Gastrocnemius medialis (tissue), 4 donors: ENCODE results near the gene OR8G5. TPM values are rescaled to one million over a fixed set of nuclear protein-coding genes. Genes with fewer than 3 reads are reported as not detected.

Experiments used
- ATAC-seq, 2 donors: fragments of 150-250 bp; one replicate each; pipeline ENCODE4 v1.9.1; 2016
- DNase-seq, 2 donors: peaks; one replicate each; pipeline ENCODE4 v3.0.0-alpha.2; 2019
- H3K27ac ChIP-seq, 4 donors: fragments of 200-600 bp; sonication (generic); 1 replicate in 1 of 4; 2 replicates in 3 of 4; pipeline ENCODE4 v1.5.1; 2016 to 2018; ENCODE audit warnings: mild to moderate bottlenecking in 2 of 4, moderate library complexity in 1 of 4
- H3K27me3 ChIP-seq, 3 donors: fragments of 200-600 bp; sonication (generic) in 2 of 3; 1 replicate in 1 of 3; 2 replicates in 2 of 3; pipeline versions ENCODE4 v1.5.1 to v1.6.0; 2016 to 2019; ENCODE audit warnings: mild to moderate bottlenecking in 1 of 3, moderate library complexity in 1 of 3
- H3K36me3 ChIP-seq, 2 donors: fragments of 200-600 bp; sonication (generic) in 1 of 2; one replicate each; pipeline ENCODE4 v1.5.1; 2017 to 2018
- H3K4me1 ChIP-seq, 2 donors: fragments of 200-600 bp; sonication (generic) in 1 of 2; one replicate each; pipeline ENCODE4 v1.5.1; 2016 to 2017; ENCODE audit warnings: mild to moderate bottlenecking in 2 of 2
- H3K4me3 ChIP-seq, 4 donors: fragments of 200-600 bp; sonication (generic) in 3 of 4; 1 replicate in 1 of 4; 2 replicates in 3 of 4; pipeline ENCODE4 v1.5.1; 2016 to 2019; ENCODE audit warnings: mild to moderate bottlenecking in 2 of 4
- H3K9me3 ChIP-seq, 3 donors: fragments of 200-600 bp; sonication (generic) in 2 of 3; 1 replicate in 1 of 3; 2 replicates in 2 of 3; pipeline ENCODE4 v1.5.1; 2016 to 2019
- CTCF ChIP-seq, 5 experiments: fragments of 450-650 bp in 3 of 5; fragments of 200-600 bp in 2 of 5; sonication (generic) in 2 of 5; IDR thresholded peaks in 4 of 5; conservative IDR thresholded peaks in 1 of 5; 1 replicate in 4 of 5; 2 replicates in 1 of 5; pipeline ENCODE4 v1.5.1; 2016 to 2019; ENCODE audit warnings: antibody characterized with exemption in 5 of 5, mild to moderate bottlenecking in 3 of 5, moderate library complexity in 3 of 5
- POLR2A ChIP-seq, 2 donors: fragments of 450-650 bp; IDR thresholded peaks; one replicate each; pipeline ENCODE4 v1.6.1; 2017; ENCODE audit warnings: antibody characterized with exemption in 2 of 2, mild to moderate bottlenecking in 2 of 2, moderate library complexity in 2 of 2
- in situ Hi-C, 4 donors: fragments of 200-750 bp; cut with MboI; loops; one replicate each; pipeline versions ENCODE4 v1.15.0 to v1.8.0; 2017; ENCODE audit warnings: low sequenced_read_pairs in 4 of 4
- intact Hi-C: fragments of 100-400 bp; cut with DNase I; formaldehyde crosslinking; loops from one replicate; pipeline ENCODE4 v1.15.1; 2023; ENCODE audit warnings: low total_unique reads
- total RNA-seq, 4 donors: library from RNA; depleted of rRNA; stranded (reverse); fragments of >200 nt; gene quantifications; one replicate each; pipeline versions ENCODE4 v1.1.0 to v1.2.3, GENCODE V29; 2016

The OR8G5 gene
- total RNA-seq, 4 donors from 2014 or later, result not detected

- ATAC-seq (no peak), DNase-seq (no peak)
- Histone ChIP-seq H3K36me3 (no peaks in the 10 kb centered on the region), H3K9me3 (no peaks in the 10 kb centered on the region), H3K4me1 (no peaks in the 10 kb centered on the region), H3K27me3 (no peaks in the 10 kb centered on the region), H3K27ac (no peak overlapping the region), H3K4me3 (no peak overlapping the region)
- TF ChIP-seq POLR2A (IDR thresholded peaks at IDR 0.05), result no peak
- TF ChIP-seq CTCF (IDR thresholded peaks at IDR 0.05 in 4 of 5, conservative IDR thresholded peaks at IDR 0.05 in 1 of 5), result no peak
- in situ Hi-C loops (no loop called here), intact Hi-C loops (no loop called here)
Observed at GRCh38 chr11:124274000-124274399, 17.8 kb downstream of the OR8G5 start.

GRCh38 chr11:124276081-124276480 is 19.9 kb downstream of the OR8G5 start:
- in situ Hi-C loops (no loop called here), intact Hi-C loops (no loop called here)
- ATAC-seq (no peak), DNase-seq (no peak)
- no peaks in the 10 kb centered on the region for H3K36me3 ChIP-seq
- TF ChIP-seq POLR2A (IDR thresholded peaks at IDR 0.05) (no peak), CTCF (IDR thresholded peaks at IDR 0.05 in 4 of 5, conservative IDR thresholded peaks at IDR 0.05 in 1 of 5) (no peak)
- H3K9me3 ChIP-seq, result no peaks in the 10 kb centered on the region
- H3K27ac ChIP-seq, result no peak overlapping the region
- H3K4me1 ChIP-seq, result no peaks in the 10 kb centered on the region
- no peaks in the 10 kb centered on the region for H3K27me3 ChIP-seq
- H3K4me3 ChIP-seq, result no peak overlapping the region

GRCh38 chr11:124277207-124277606 is 21.0 kb downstream of the OR8G5 start:
- TF ChIP-seq CTCF (IDR thresholded peaks at IDR 0.05 in 4 of 5, conservative IDR thresholded peaks at IDR 0.05 in 1 of 5) (no peak), POLR2A (IDR thresholded peaks at IDR 0.05) (no peak)
- Histone ChIP-seq H3K9me3 (no peaks in the 10 kb centered on the region), H3K36me3 (no peaks in the 10 kb centered on the region), H3K27me3 (no peaks in the 10 kb centered on the region), H3K4me3 (no peak overlapping the region), H3K27ac (no peak overlapping the region), H3K4me1 (no peaks in the 10 kb centered on the region)
- ATAC-seq (no peak), DNase-seq (no peak)
- in situ Hi-C loops, result no loop called here
- intact Hi-C loops, result no loop called here

- H3K27me3 ChIP-seq, result no peaks in the 10 kb centered on the region
- no peak overlapping the region for H3K27ac ChIP-seq
- in situ Hi-C loops, result no loop called here
- no peaks in the 10 kb centered on the region for H3K36me3 ChIP-seq
- ATAC-seq (no peak), DNase-seq (no peak)
- H3K4me3 ChIP-seq, result no peak overlapping the region
- no peaks in the 10 kb centered on the region for H3K9me3 ChIP-seq
- no peak for TF ChIP-seq CTCF (IDR thresholded peaks at IDR 0.05 in 4 of 5, conservative IDR thresholded peaks at IDR 0.05 in 1 of 5)
- no peaks in the 10 kb centered on the region for H3K4me1 ChIP-seq
- intact Hi-C loops, result no loop called here
Observed at GRCh38 chr11:124277804-124278203, 21.6 kb downstream of the OR8G5 start.

GRCh38 chr11:124278261-124278660 is 22.1 kb downstream of the OR8G5 start:
- no peak overlapping the region for H3K27ac ChIP-seq
- DNase-seq (no peak), ATAC-seq (no peak)
- intact Hi-C loops, result no loop called here
- H3K27me3 ChIP-seq, result no peaks in the 10 kb centered on the region
- no peak for TF ChIP-seq POLR2A (IDR thresholded peaks at IDR 0.05)
- no peak for TF ChIP-seq CTCF (IDR thresholded peaks at IDR 0.05 in 4 of 5, conservative IDR thresholded peaks at IDR 0.05 in 1 of 5)
- in situ Hi-C loops, result no loop called here
- H3K36me3 ChIP-seq, result no peaks in the 10 kb centered on the region
- no peaks in the 10 kb centered on the region for H3K4me1 ChIP-seq
- no peak overlapping the region for H3K4me3 ChIP-seq
- H3K9me3 ChIP-seq, result no peaks in the 10 kb centered on the region
